Stimulated activated CD4-positive, alpha-beta T cell treated with anti-CD3 and anti-CD28 coated beads, Interleukin-1b, Interleukin-23, amount 100 ng/mL, for 48 hours (primary cell): ENCODE data around the gene SDSL.

Experiments
- DNase-seq: peaks from one replicate; pipeline ENCODE4 v3.0.0-alpha.2; 2020

Gene SDSL

DNA sequence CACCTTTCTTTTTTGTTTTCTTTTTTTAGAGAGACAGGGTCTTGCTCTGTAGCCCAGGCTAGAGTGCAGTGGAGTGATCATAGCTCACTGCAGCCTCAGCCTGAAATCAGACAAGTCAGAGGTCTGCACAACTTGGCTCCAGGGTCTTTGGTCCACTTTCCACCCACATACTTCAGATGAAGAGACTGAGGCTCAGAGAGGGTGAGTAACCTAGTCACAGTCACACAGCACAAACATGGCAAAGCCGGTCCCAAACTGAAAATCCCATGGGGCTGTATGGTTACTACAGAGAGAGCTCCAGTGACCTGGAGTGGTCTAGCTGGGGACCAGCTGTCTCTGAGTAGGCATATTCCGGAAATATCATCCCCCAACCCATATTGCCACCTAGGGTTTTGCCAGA lies 30.3 kb downstream of the SDSL start:
- DNase-seq: no peak

GRCh38 chr12:113453330-113453729 lies 31.1 kb downstream of the SDSL start:
- DNase-seq: no peak

DNA sequence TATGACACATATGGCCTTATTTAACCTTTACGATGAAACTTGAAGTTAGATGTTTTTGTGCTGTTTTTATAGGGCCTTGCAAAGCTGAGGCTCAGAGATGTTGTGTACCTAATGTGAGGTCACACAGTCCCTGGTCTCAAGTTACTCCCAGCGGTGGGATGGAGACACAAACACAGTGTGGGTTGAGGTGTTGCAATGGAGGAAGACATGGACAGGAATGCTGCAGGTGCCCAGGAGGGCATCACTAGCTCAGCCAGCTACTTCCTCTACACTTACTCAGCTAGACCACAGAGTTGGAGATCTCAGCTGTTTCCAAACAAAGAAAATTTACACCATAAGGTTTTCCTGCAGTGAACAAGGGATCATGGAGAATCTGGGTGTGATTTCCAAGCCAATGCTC lies 34.0 kb downstream of the SDSL start:
- no peak for DNase-seq

GRCh38 chr12:113456761-113457160 lies 34.6 kb downstream of the SDSL start:
- no peak for DNase-seq

DNA sequence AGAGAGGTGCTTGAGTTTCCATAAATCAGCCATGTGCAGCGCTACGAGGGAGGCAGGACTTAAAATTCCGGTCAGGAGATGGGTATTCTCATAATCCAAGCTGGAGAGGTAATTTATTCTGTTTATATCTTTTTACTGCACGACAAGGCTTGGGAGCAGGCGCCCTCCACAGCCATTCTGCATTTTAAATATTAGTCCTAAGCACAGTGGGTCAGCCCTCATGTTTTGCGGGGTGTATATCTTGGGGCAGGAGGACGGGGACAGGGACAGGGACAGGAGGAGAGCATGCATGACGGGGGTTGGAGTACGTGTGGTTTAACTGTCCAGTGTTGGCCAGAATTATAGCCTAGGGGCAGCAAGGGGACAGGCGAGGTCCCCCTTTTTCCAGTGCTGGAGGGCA lies 35.0 kb downstream of the SDSL start:
- DNase-seq: no peak

DNA sequence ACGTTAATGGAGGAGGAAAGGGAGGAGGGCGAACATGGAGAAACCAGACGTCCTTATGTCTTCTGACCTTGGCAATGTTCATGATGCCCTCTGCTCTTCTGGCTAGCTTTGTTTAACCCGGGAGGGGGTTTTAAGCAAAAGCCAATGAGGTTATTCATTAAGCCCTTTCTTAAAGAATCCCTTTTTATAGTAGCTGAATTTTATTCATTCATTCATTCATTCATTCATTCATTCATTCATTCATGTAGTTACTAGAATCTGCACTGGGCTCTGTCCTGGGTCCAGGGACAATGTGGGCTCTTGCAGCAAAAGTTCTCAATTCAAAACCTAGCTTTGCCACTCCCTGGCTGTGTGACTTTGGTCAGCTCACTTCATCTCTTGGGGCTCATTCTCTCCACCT lies 35.5 kb downstream of the SDSL start:
- no peak for DNase-seq

DNA sequence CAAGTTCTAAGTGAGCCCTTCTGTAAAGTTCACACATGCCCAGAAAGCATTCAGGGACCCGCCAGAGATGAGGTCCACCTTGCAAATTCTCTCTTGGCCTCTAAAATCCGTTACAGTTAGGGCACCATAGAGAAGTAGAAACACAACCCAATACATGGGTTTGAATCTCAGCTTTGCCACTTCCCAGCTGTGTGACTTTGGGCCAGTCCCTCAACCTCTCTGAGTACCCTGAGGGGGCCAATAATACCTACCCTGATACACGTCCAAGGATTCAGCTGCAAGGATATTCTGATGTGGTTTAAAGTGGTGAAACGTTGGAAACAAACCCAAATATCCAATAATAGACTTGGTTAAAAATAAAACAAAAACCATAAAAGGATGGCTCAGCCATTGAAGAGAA lies 37.8 kb downstream of the SDSL start:
- DNase-seq: no peak

DNA sequence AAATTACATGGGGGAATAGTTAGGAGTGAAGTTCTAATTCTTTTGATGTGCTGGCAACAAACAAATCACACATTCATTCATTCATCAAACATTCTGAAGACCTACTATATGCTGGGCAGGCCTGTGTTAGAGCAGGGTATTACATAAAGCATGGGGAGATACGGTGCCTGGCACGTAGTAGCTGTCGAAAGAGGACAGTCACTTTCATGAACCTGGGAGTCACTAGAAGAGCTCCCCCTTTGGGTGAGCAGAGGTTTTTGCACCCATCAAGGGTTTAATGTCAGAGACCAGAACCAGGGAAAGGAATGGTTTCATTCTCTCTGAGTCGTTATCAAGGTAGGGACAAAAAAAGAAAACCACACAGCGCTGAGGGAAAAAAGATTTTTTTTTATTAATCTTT lies 39.5 kb downstream of the SDSL start:
- no peak for DNase-seq

DNA sequence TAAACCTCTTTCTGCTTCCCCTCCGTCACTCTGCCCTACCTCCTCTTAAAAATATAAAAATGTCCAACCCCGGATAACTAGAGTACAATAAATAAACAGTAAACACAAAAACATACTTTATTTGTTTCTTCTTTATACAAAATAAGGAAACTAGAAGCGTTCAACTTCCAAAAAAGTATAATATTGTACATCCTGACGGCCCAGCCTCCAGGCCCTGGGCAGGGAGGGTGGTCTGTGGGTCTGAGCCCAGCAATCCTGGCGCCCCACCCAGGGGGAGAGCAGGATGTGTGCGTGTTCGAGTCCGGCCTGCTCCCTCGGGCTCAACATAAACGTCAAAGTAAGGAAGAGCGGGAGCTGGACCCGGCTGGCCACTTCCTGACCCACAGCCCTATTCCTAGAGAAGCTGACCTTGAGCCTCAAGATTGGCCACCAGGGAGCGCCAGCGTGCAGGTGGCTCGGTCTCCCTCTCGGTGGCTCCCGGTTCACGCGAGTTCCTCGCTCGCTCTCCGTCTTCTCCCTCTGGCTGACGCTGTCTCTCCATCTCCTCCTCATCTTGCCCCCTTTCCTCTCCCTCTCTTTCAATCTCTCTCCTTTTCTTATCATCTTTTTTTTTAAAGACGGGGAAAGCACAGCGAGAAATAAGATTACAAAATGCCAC lies 40.1 kb downstream of the SDSL start:
- peak; percentile 66 for DNase-seq

- DNase-seq: no peak
These were observed 41.0 kb downstream of the SDSL start for GRCh38 chr12:113462998-113463745.

GRCh38 chr12:113463746-113464451 lies 41.7 kb downstream of the SDSL start:
- no peak for DNase-seq

- DNase-seq: no peak
These were observed 42.2 kb downstream of the SDSL start for GRCh38 chr12:113464452-113464775.

DNA sequence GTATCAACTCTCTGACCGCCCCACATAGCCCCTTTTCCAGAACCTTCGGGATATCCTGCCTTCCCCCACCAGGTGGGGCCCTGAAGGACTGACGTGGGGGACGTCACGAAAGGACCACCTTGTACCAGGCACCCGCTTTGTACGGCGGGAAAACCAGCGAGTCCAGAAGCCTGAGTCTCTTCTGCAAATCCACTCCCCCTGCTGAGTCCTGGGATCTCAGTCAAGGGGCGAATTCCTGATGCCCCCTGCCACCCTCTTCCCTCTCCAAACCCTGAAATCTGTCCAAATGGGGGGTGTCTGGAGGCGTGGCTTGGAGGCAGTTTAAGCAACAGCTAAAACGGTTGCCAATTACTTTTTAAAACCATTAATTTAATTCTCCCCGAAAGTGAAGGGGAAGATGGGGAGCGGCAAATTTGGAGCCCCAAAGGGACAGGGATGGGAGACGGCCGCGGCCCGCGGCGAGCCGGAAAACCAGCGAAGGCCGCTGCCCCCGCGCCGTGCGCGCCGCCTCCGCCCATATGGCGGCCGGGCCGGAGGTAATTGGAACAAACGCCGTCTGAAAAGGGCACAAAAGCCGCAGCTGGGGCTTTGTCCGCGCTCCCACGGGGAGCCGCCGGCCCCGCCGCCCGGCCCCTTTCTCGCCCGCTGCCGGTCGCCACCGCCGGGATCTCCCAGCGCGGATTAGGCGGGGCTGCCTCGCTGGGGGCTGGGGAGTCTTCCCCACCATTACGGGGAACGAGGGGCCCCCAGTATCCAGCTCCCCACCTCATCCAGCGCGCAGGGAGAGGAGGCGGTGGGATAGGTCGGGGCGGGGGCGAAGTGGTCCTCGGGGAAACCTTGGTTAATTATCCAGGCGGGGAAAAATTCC lies 42.9 kb downstream of the SDSL start:
- DNase-seq: no peak

GRCh38 chr12:113465808-113466453 lies 43.8 kb downstream of the SDSL start:
- no peak for DNase-seq

- DNase-seq: no peak
These were observed 44.4 kb downstream of the SDSL start for GRCh38 chr12:113466454-113467141.

GRCh38 chr12:113467142-113467501 lies 44.9 kb downstream of the SDSL start:
- DNase-seq: no peak

DNA sequence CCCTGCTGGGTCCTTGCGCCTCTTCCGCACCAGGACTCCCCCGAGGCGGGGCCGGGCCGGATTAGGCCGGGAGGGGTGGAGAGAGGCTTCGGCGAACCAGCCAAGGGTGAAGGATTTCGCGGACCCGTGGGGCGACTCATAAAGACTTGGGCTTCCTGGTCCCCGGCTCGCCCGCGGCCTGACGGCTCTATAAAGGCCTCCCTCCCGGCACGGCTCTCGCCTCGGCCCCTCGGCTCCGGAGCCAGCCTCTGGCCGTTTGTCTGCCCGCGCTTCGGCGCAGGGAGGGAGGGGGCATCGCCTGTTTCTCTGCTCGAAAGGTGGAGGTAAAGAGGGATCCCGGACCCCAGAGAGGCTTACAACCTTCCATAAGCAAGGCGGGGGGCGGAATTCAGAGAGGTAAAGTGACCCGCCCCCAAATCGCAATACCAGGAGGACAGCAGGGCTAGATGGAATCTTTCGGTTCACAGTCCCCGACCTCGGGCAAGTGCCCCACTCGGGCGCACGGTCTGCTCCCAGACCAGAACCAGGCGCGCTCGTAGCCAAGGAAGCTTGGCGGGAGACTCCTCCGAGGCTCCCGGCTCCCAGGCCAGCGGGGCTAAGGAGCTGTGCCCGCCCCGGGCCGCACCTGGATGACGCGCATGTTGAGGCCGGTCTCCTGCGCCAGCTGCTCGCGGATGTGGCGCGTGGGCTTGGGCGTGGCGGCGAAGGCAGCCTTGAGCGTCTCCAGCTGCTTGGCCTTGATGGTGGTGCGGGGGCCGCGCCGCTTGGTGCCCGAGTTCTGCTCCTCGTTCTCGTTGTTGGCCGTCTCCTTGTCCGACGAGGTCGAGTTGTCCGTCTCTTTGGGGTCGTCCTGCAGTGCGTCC lies 45.6 kb downstream of the SDSL start:
- no peak for DNase-seq

GRCh38 chr12:113468365-113469223 lies 46.4 kb downstream of the SDSL start:
- no peak for DNase-seq

GRCh38 chr12:113469224-113469948 lies 47.2 kb downstream of the SDSL start:
- DNase-seq: no peak
